MG63 (cell line): ENCODE measurements around the gene SYVN1. TPM values are rescaled to one million over a fixed set of nuclear protein-coding genes. Genes with fewer than 3 reads are reported as not detected.
"Not testable (repeated sequence)": the region's sequence is repeated elsewhere in the genome, so short reads cannot be mapped to it uniquely, and the experiment has no call there.

ENCODE experiments used
- DNase-seq: peaks from one replicate; pipeline ENCODE4 v3.0.0-alpha.2; 2020
- H3K27me3 ChIP-seq: fragments of 250-450 bp; sonication (Bioruptor Pico); 2 replicates; pipeline ENCODE4 v1.5.1; 2020; ENCODE audit warnings: mild to moderate bottlenecking, moderate library complexity
- H3K36me3 ChIP-seq: fragments of 250-450 bp; sonication (Bioruptor Pico); 2 replicates; pipeline ENCODE4 v1.5.1; 2020; ENCODE audit warnings: mild to moderate bottlenecking, moderate library complexity
- H3K4me3 ChIP-seq: fragments of 250-450 bp; sonication (Bioruptor Pico); 2 replicates; pipeline ENCODE4 v1.5.1; 2020; ENCODE audit warnings: mild to moderate bottlenecking, moderate library complexity
- H3K9me3 ChIP-seq: fragments of 250-450 bp; sonication (Bioruptor Pico); 2 replicates; pipeline ENCODE4 v1.5.1; 2020; ENCODE audit warnings: mild to moderate bottlenecking, moderate library complexity
- total RNA-seq: library from RNA; depleted of rRNA; stranded (reverse); fragments of >200 nt; shearing (Covaris generic); gene quantifications from 2 replicates; pipeline ENCODE4 v1.2.3, GENCODE V29; 2014; ENCODE audit warnings: low replicate concordance

Gene SYVN1
- total RNA-seq, 1 experiment from 2014 or later, result 18.3 TPM

- no peak overlapping the region for H3K4me3 ChIP-seq
Measured at GRCh38 chr11:65159012-65159411, 24.7 kb upstream of the SYVN1 start.

DNA sequence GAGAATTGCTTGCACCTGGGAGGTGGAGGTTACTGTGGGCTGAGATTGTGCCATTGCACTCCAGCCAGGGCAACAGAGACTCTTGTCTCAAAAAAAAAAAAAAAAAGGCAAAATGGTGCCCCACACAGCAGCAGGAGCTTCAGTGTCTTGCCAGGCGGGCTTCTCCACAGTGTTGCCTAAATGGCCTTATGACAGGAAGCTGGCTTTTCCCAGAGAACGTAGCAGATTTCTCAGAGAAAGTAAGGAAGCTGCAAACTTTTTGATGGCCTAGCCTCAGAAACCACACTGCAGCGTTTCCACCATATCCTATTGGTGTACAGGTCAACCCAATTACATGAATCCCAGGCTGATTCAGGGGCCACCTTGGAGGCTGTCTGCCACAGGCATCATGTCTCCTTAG lies 23.0 kb upstream of the SYVN1 start:
- H3K9me3 ChIP-seq, result no peaks in the 10 kb centered on the region
- H3K27me3 ChIP-seq, result no peaks in the 10 kb centered on the region
- H3K36me3 ChIP-seq, result no peaks in the 10 kb centered on the region
- DNase-seq, result no peak
- H3K4me3 ChIP-seq, result no peak overlapping the region

More at GRCh38 chr11:65159012-65159411, 24.7 kb upstream of the SYVN1 start:
- H3K27me3 ChIP-seq, result no peaks in the 10 kb centered on the region
- H3K36me3 ChIP-seq, result no peaks in the 10 kb centered on the region
- no peaks in the 10 kb centered on the region for H3K9me3 ChIP-seq
- DNase-seq, result no peak

DNA sequence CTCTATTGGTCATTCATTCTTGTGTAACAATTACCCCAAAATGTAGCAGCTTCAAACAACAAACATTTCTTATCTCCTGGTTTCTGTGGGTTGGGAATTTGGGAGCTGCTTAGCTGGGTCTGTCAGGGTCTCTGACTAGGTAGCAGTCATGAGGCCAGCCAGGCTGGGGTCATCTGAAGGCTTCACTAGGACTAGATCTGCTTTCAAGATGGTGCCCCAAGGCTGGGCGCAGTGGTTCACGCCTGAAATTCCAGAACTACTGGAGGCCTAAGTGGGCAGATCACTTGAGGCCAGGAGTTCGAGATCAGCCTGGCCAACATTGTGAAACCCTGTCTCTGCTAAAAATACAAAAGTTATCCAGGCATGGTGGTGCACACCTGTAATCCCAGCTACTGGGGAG lies 22.6 kb upstream of the SYVN1 start:
- no peaks in the 10 kb centered on the region for H3K9me3 ChIP-seq
- H3K4me3 ChIP-seq, result no peak overlapping the region
- no peaks in the 10 kb centered on the region for H3K36me3 ChIP-seq

DNA sequence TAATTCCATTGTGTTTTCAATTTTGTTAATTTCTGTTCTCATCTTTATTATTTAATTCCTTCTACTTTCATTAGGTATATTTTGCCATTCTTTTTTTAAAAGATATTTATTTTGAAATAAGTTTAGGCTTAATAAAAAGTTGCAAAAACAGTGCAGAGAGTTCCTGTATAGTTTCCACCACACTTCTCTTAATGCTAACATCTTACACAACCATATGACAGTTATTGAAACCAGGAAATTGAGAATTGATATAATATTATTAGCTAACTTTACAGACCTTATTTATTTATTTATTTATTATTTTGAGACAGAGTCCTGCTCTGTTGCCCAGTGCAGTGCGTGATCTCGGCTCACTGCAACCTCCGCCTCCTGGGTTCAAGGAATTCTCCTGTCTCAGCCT lies 21.9 kb upstream of the SYVN1 start:
- no peaks in the 10 kb centered on the region for H3K9me3 ChIP-seq
- no peak overlapping the region for H3K4me3 ChIP-seq
- H3K27me3 ChIP-seq, result no peaks in the 10 kb centered on the region
- no peaks in the 10 kb centered on the region for H3K36me3 ChIP-seq
- DNase-seq, result no peak

More for the DNA sequence above, 22.6 kb upstream of the SYVN1 start:
- no peaks in the 10 kb centered on the region for H3K27me3 ChIP-seq
- no peak for DNase-seq

DNA sequence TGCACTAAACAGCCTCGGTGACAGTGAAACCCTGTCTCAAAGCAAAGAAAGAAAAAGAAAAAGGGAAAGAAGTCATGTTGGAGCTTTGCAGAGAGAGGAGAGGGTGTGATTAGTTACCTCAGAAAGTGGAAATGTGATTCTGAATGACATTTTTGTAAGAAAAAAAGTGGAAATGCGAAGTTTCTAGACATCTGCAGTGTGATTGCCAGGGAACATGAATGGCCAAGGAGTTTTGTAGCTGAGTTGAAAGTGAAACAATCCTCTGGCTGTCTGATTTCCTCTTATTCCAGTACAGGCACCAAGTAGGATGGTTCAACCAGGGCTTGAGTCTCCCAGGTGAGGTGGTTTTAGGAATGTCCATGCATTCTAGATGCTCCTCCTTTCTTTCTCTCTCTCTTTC lies 17.8 kb upstream of the SYVN1 start:
- no peak for DNase-seq
- H3K9me3 ChIP-seq, result no peaks in the 10 kb centered on the region
- no peaks in the 10 kb centered on the region for H3K36me3 ChIP-seq
- H3K27me3 ChIP-seq, result no peaks in the 10 kb centered on the region
- H3K4me3 ChIP-seq, result no peak overlapping the region

DNA sequence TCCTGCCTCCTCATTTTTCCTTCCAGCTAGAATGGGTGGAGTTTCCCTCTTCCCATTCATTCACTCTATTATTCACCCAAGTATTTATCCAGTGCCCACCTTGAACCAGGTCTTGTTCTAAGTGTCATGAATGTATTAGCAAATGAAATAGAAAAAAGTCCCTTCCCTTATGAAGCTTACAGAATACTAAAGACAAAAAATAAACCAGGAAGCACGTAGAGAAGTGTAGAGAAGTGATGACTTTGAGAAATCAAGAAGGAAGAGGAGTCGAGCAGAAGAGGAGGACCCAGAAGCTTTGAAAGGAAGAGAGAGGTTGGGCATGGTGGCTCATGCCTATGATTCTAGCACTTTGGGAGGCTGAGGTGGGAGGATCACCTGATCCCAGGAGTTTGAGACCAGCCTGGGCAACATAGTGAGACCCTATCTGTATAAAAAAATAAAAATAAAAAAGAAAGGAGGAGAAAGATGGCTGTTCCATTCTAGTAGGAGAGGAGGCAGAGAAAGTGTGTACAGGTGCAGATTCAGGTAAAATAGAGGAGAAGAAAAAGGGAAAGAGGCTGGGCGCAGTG lies 17.1 kb upstream of the SYVN1 start:
- Histone ChIP-seq H3K36me3 (no peaks in the 10 kb centered on the region), H3K27me3 (no peaks in the 10 kb centered on the region), H3K9me3 (no peaks in the 10 kb centered on the region), H3K4me3 (no peak overlapping the region)
- DNase-seq, result no peak

DNA sequence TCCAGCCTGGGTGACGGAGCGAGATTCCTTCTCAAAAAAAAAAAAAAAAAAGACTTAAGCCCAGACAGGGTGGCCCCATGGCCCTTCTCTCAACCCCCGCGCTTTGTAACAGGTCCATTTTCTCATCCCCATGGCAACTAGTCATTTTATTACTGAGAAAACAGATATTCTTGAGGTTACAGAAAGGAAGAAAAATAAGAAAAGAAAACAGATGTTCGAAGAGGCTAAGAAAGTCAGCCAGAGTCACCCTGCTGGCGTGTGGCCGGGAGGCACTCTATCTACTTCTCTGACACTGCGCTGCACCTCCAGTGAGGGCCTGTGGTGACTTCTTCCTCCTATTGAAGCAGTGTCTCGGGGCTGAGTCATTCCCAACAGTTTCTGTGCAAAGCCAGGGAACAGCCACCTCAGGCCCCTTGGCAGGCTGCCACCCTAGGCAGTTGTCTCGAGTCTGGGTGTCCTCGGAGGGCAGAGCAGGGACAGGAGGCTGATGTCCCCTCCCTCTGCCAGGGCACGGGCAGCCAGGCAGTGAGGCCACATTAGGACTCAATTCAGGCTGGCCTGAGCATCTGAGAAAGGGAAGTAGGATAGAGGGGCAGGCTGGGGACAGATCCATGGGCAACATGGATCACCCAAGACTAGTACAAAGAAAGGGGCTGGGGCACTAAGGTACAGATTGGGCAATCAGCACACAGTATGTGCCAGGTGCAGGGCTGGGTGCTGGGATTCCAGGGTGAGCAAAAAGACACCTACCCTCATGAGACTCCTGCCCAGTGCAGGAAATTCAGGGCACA lies 16.4 kb upstream of the SYVN1 start:
- H3K4me3 ChIP-seq, result no peak overlapping the region
- peak; percentile 76 for DNase-seq

DNA sequence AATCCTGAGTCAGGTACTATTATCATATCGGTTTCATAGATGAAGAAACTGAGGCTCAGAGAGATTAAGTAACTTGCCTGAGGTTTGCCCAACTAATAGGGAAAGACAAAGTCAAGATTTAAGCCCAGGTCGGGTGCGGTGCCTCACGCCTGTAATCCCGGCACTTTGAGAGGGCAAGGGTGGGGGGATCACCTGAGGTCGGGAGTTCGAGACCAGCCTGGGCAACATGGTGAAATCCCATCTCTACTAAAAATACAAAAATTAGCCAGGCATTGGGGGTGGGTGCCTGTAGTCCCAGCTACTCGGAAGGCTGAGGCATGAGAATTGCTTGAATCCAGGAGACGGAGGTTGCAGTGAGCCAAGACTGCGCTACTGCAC lies 15.8 kb upstream of the SYVN1 start:
- H3K9me3 ChIP-seq, H3K4me3 ChIP-seq, DNase-seq, H3K27me3 ChIP-seq, H3K36me3 ChIP-seq: not testable (repeated sequence)

More for the DNA sequence above, 16.4 kb upstream of the SYVN1 start:
- no peaks in the 10 kb centered on the region for H3K27me3 ChIP-seq
- no peaks in the 10 kb centered on the region for H3K9me3 ChIP-seq
- H3K36me3 ChIP-seq, result no peaks in the 10 kb centered on the region

DNA sequence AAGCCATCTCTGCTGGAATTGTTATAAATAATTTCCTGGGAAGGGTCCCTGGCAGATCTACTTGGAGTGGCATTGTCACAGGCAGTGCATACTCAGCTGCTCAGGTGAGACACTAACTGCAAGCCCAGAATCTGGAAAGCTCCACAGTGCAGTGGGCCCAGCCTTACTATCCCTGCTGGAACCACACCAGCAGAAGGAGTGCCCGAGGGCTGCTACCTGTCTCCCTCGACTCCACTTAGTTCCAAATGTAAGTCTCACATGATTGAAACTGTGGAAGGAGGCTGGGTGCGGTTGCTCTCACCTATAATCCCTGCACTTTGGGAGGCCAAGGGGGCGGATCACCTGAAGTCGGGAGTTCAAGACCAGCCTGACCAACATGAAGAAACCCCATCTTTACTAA lies 14.3 kb upstream of the SYVN1 start:
- H3K9me3 ChIP-seq, result no peaks in the 10 kb centered on the region
- no peak overlapping the region for H3K4me3 ChIP-seq
- no peaks in the 10 kb centered on the region for H3K27me3 ChIP-seq
- H3K36me3 ChIP-seq, result no peaks in the 10 kb centered on the region
- no peak for DNase-seq

DNA sequence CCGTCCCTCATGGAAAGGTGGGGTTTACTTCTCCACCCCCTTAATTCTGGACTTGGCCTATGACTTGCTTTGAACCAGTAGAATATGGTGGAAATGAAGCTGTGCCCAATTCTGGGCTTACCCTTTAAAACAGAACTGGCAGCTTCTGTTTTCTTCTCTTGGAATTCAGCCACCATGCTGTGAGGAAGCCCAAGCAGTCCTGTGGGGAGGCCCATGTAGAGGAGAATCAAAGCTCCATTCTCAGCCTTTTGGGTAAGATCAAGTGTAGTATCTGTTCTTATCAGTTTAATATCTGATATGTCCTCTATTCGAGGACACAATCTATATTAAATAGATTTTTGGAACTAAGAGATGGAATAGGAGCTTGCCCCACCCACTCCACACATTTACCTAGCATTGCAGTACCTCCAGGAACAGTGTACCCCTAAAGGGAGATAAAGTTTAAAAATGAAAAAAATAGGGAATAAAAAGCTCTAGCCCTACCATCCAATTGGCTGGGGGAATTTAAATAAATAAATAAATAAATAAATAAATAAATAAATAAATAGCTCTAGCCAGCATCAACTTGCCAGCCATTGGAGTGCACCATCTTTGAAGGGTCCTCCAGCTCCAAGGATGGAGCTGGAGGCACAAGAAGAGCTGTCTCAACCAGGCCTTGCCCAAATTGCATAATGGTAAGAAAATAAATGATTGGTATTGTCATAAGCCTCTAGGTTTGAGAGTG lies 13.2 kb upstream of the SYVN1 start:
- H3K27me3 ChIP-seq, result no peaks in the 10 kb centered on the region
- H3K36me3 ChIP-seq, result no peaks in the 10 kb centered on the region
- no peaks in the 10 kb centered on the region for H3K9me3 ChIP-seq
- no peak overlapping the region for H3K4me3 ChIP-seq
- DNase-seq, result no peak

GRCh38 chr11:65141896-65142494 lies 7.7 kb upstream of the SYVN1 start:
- no peaks in the 10 kb centered on the region for H3K36me3 ChIP-seq
- H3K4me3 ChIP-seq, result no peak overlapping the region
- H3K9me3 ChIP-seq, result no peaks in the 10 kb centered on the region; the same call in 1 of the 2 replicates
- peaks cover 13% of the 10 kb centered on the region for H3K27me3 ChIP-seq
- no peak for DNase-seq

DNA sequence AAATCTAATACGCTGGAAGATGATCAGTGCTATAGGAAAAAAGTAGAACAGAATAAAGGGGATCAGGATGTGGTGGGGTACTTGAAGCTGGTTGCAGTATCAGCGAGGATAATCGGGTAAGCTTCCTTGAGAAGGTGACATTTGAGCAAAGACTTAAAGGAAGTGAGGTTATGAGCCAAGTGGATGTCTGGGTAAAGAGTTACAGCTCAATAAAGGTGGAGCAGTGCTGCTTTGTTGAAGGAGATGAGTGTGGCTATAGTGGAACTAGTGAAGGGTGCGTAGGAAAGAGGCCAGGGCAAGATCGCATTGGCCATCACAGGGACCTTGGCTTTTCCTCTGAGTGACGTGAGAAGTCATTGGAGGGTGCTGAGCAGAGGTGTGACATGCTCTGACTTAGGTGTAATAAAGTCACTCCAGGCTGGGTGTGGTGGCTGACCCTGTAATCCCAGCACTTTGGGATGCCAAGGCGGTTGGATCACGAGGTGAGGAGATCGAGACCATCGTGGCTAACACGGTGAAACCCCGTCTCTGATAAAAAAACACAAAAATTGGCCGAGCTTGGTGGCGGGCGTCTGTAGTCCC lies 2.3 kb upstream of the SYVN1 start:
- no peak overlapping the region for H3K4me3 ChIP-seq
- H3K9me3 ChIP-seq, result no peaks in the 10 kb centered on the region; the same call in 1 of the 2 replicates
- DNase-seq, result no peak
- H3K36me3 ChIP-seq, result peaks cover 27% of the 10 kb centered on the region
- H3K27me3 ChIP-seq, result peaks cover 13% of the 10 kb centered on the region

- peaks cover 8% of the 10 kb centered on the region for H3K27me3 ChIP-seq
- DNase-seq, result no peak
- peak overlapping the region; percentile 97 for H3K4me3 ChIP-seq
- H3K9me3 ChIP-seq, result no peaks in the 10 kb centered on the region; the same call in 1 of the 2 replicates
- H3K36me3 ChIP-seq, result peaks cover 34% of the 10 kb centered on the region
Measured at GRCh38 chr11:65135633-65136145, 1.4 kb upstream of the SYVN1 start.

DNA sequence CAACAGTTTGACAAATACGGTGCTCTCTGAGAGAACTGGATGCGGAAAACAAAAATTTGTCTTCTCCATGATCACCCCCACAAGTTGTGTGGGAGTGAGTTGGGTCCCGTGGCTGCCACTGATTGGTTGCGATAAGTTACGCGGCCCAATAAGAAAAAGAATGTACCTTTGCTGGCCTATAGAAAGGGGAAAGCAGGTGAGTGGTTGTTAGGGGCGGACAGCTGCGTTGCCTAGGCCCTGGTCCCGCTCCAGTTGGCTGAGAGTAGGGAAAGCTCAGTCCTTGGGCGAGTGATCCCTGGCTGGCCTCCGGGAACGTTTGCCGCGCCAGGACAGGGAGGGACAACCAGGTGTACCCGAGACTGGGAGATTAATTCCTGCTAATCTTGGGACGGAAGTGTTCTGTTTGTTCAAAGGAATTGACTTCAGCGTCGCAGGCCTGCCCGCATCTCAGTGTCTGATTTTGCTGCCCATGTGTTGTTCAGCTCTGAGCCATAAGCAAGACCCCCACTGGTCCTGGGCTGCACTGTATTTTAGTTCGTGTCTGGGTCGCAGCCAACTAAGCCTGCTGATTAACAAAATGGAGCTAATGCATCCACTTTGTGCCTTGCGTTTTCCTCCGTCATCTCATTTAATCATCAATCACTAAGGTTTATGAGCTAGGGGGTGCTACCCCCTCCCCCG lies 773 bp upstream of the SYVN1 start:
- DNase-seq, result peak; percentile 94
- peaks cover 2% of the 10 kb centered on the region for H3K27me3 ChIP-seq
- H3K36me3 ChIP-seq, result peaks cover 35% of the 10 kb centered on the region
- no peaks in the 10 kb centered on the region; the same call in 1 of the 2 replicates for H3K9me3 ChIP-seq
- H3K4me3 ChIP-seq, result peak overlapping the region; percentile 97

GRCh38 chr11:65133724-65134123 lies 595 bp downstream of the SYVN1 start:
- H3K4me3 ChIP-seq, result peak overlapping the region; percentile 97
- H3K9me3 ChIP-seq, result no peaks in the 10 kb centered on the region; the same call in 1 of the 2 replicates
- H3K36me3 ChIP-seq, result peaks cover 39% of the 10 kb centered on the region
- no peak for DNase-seq
- H3K27me3 ChIP-seq, result no peaks in the 10 kb centered on the region; the same call in 1 of the 2 replicates
